Measurements from ENCODE around the gene PRPF40A.
"Not testable (repeated sequence)": the region's sequence is repeated elsewhere in the genome, so short reads cannot be mapped to it uniquely, and the experiment has no call there.

PRPF40A gene

GRCh38 chr2:152717228-152718075, at the start of gene PRPF40A:
PRPF40A (minus strand) TSS chr2:152717461; CDS start chr2:152717439, 22 bp downstream.
- peak within 1 kb of the TSS; percentile 91 for H3K9ac ChIP-seq (ENCODE audit: low read depth, low read length)
- peaks cover 62% of the 10 kb centered on the region for H3K36me3 ChIP-seq (ENCODE audit: insufficient read depth, low read length)

GRCh38 chr2:152766928-152767327, 49.7 kb upstream of the PRPF40A start:
- H4K20me1 ChIP-seq (ENCODE audit: insufficient read depth, low read length), result no peaks in the 10 kb centered on the region
- H3K27ac ChIP-seq (ENCODE audit: low read length), result no peak overlapping the region
- no peaks in the 10 kb centered on the region for H3K27me3 ChIP-seq (ENCODE audit: insufficient read depth, low read length, poor library complexity)
- H2AFZ ChIP-seq (ENCODE audit: low read depth, low read length), result no peak overlapping the region
- H3K36me3 ChIP-seq (ENCODE audit: insufficient read depth, low read length), result peaks cover 19% of the 10 kb centered on the region
- no peak for ATAC-seq (ENCODE audit: insufficient read depth, low read depth)
- H3K4me3 ChIP-seq (ENCODE audit: low read depth in 1 of 2, low read length in 2 of 2), result no peak overlapping the region
- H3K9ac ChIP-seq (ENCODE audit: low read depth, low read length), result no peak overlapping the region
- no peaks in the 10 kb centered on the region for H3K9me3 ChIP-seq (ENCODE audit: insufficient read depth, low read length, severe bottlenecking)
- no peaks in the 10 kb centered on the region for H3K4me1 ChIP-seq (ENCODE audit: insufficient read depth, low read length)
- H3K4me2 ChIP-seq (ENCODE audit: insufficient read depth, low read length), result no peak overlapping the region
- no peak for DNase-seq
- TF ChIP-seq CTCF (IDR thresholded peaks at IDR 0.05; ENCODE audit: borderline replicate concordance, extremely low read depth, low read length, poor library complexity, severe bottlenecking) (no peak), EZH2 (IDR thresholded peaks at IDR 0.05; ENCODE audit: borderline replicate concordance, low read depth, low read length, severe bottlenecking) (no peak)
- no peaks in the 10 kb centered on the region for H3K79me2 ChIP-seq (ENCODE audit: insufficient read depth, low read length)

More at GRCh38 chr2:152717228-152718075, at the start of gene PRPF40A:
- Histone ChIP-seq H3K4me1 (ENCODE audit: insufficient read depth, low read length) (peaks cover 65% of the 10 kb centered on the region), H4K20me1 (ENCODE audit: insufficient read depth, low read length) (peaks cover 60% of the 10 kb centered on the region), H3K4me3 (ENCODE audit: low read depth in 1 of 2, low read length in 2 of 2) (peak within 1 kb of the TSS; percentile 86 to 92), H3K79me2 (ENCODE audit: insufficient read depth, low read length) (peaks cover 89% of the 10 kb centered on the region), H2AFZ (ENCODE audit: low read depth, low read length) (peak within 1 kb of the TSS; percentile 96), H3K27me3 (ENCODE audit: insufficient read depth, low read length, poor library complexity) (no peaks in the 10 kb centered on the region), H3K27ac (ENCODE audit: low read length) (peak within 1 kb of the TSS; percentile 92), H3K9me3 (ENCODE audit: insufficient read depth, low read length, severe bottlenecking) (no peaks in the 10 kb centered on the region), H3K4me2 (ENCODE audit: insufficient read depth, low read length) (peak within 1 kb of the TSS; percentile 84)
- DNase-seq (peak; percentile 98), ATAC-seq (ENCODE audit: insufficient read depth, low read depth) (peak; percentile 80)
- TF ChIP-seq CTCF (IDR thresholded peaks at IDR 0.05; ENCODE audit: borderline replicate concordance, extremely low read depth, low read length, poor library complexity, severe bottlenecking) (no peak), EZH2 (IDR thresholded peaks at IDR 0.05; ENCODE audit: borderline replicate concordance, low read depth, low read length, severe bottlenecking) (no peak)

GRCh38 chr2:152763651-152764050, 46.4 kb upstream of the PRPF40A start:
- no peak for ATAC-seq (ENCODE audit: insufficient read depth, low read depth)
- H3K36me3 ChIP-seq (ENCODE audit: insufficient read depth, low read length), result peaks cover 45% of the 10 kb centered on the region
- H3K4me3 ChIP-seq (ENCODE audit: low read depth in 1 of 2, low read length in 2 of 2), result no peak overlapping the region
- peaks cover 2% of the 10 kb centered on the region; the same call in 1 of the 2 replicates for H4K20me1 ChIP-seq (ENCODE audit: insufficient read depth, low read length)
- no peak overlapping the region for H3K27ac ChIP-seq (ENCODE audit: low read length)
- no peaks in the 10 kb centered on the region for H3K9me3 ChIP-seq (ENCODE audit: insufficient read depth, low read length, severe bottlenecking)
- no peak for TF ChIP-seq EZH2 (IDR thresholded peaks at IDR 0.05; ENCODE audit: borderline replicate concordance, low read depth, low read length, severe bottlenecking)
- TF ChIP-seq CTCF (IDR thresholded peaks at IDR 0.05; ENCODE audit: borderline replicate concordance, extremely low read depth, low read length, poor library complexity, severe bottlenecking), result no peak
- no peak overlapping the region for H2AFZ ChIP-seq (ENCODE audit: low read depth, low read length)
- no peak overlapping the region for H3K9ac ChIP-seq (ENCODE audit: low read depth, low read length)
- DNase-seq, result no peak
- no peak overlapping the region for H3K4me2 ChIP-seq (ENCODE audit: insufficient read depth, low read length)
- H3K4me1 ChIP-seq (ENCODE audit: insufficient read depth, low read length), result no peaks in the 10 kb centered on the region
- no peaks in the 10 kb centered on the region for H3K79me2 ChIP-seq (ENCODE audit: insufficient read depth, low read length)
- no peaks in the 10 kb centered on the region for H3K27me3 ChIP-seq (ENCODE audit: insufficient read depth, low read length, poor library complexity)

GRCh38 chr2:152763208-152763607, 45.9 kb upstream of the PRPF40A start:
- not testable (repeated sequence) for H3K4me2 ChIP-seq (ENCODE audit: insufficient read depth, low read length); H2AFZ ChIP-seq (ENCODE audit: low read depth, low read length); H3K9me3 ChIP-seq (ENCODE audit: insufficient read depth, low read length, severe bottlenecking); H3K79me2 ChIP-seq (ENCODE audit: insufficient read depth, low read length); H3K27me3 ChIP-seq (ENCODE audit: insufficient read depth, low read length, poor library complexity); H3K4me3 ChIP-seq (ENCODE audit: low read depth in 1 of 2, low read length in 2 of 2); ATAC-seq (ENCODE audit: insufficient read depth, low read depth); H4K20me1 ChIP-seq (ENCODE audit: insufficient read depth, low read length); H3K4me1 ChIP-seq (ENCODE audit: insufficient read depth, low read length); H3K9ac ChIP-seq (ENCODE audit: low read depth, low read length); H3K27ac ChIP-seq (ENCODE audit: low read length); DNase-seq
- H3K36me3 ChIP-seq (ENCODE audit: insufficient read depth, low read length), result peaks cover 49% of the 10 kb centered on the region
